COLO668 (cell line): Measurements from ENCODE around the gene ARHGAP22.

ENCODE experiments used
- DNase-seq: peaks from one replicate; lab custom pipeline; 2025; ENCODE audit not compliant: unreplicated experiment; lab: John Stamatoyannopoulos, UW

The ARHGAP22 gene

GRCh38 chr10:48633381-48634197 is 28.7 kb upstream of the ARHGAP22 start:
- DNase-seq, result no peak

GRCh38 chr10:48632166-48632565 is 27.3 kb upstream of the ARHGAP22 start:
- no peak for DNase-seq

DNA sequence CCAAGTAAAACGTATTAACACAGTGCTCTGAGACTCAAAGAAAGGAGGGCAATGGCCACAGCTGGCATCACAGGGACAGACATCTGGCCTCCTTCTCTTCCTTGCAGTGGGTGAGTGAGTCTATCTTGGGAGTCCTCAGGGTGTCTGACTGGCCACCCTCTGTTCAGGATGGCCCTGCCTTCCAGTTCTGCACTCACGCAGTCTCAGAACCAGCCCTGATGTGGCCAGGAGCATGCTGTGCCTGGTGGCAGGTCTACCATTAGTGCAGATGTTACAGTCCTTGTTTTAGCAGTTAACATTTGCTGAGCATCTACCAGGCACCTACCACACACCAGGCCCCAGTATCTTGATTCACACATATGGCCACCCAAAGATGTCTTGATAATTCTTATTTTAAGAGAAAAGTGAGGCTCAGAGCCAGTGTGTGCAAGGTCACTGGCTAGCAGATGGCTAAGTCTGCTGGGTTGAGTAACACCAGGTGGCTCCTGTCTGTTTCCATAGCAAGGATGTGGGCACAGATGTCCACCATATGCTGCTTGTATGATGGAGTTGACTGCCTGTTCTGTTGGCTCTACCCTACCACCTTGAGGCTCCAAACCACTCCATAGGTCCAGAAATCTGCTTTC is 23.2 kb upstream of the ARHGAP22 start:
- DNase-seq, result no peak

- no peak for DNase-seq
Measured at GRCh38 chr10:48626986-48627731, 22.3 kb upstream of the ARHGAP22 start.

DNA sequence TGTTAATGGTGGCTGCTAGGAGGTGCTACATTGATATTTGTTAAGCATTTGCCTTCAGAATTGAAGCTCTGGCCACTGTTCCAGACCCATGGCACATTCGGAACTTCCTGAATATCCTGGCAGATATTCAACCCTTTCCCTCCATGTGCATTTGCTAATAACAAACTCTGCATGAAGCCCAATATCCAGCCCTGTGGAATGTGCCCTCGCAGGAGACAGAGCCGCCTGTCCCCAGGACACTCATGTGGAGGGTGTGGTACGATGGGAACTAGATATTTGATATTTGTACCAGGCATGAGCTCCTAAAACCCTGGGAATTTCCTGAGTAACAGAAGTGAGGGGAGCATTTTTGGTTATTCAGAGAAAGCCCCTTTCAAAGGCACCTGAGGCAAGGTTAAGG is 21.6 kb upstream of the ARHGAP22 start:
- no peak for DNase-seq

GRCh38 chr10:48625826-48626134 is 20.9 kb upstream of the ARHGAP22 start:
- no peak for DNase-seq

DNA sequence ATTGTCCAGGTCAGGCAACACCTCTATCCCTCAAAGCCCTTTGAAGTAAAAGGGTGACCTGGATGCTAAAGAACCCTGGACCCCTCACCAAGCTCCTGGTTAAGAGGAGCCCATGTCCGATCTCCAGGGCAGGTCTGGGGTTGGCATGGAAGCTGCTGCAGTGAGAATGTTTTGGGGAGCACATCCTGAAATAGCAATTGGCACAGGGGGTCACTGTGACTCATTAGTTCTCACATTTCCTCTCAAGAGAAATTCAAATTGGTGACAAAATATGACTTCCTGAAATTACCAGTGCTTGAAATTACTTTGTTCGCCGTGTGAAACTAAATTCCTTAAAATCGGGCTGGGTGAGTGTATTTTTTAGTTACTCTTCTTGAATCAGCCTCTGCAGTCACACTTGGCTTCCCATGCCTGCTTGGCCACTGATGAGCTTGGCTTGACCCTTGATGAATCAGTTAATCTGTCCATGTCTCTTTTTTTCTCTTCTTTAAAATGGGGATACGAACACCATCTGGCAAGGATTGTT is 18.8 kb upstream of the ARHGAP22 start:
- no peak for DNase-seq

DNA sequence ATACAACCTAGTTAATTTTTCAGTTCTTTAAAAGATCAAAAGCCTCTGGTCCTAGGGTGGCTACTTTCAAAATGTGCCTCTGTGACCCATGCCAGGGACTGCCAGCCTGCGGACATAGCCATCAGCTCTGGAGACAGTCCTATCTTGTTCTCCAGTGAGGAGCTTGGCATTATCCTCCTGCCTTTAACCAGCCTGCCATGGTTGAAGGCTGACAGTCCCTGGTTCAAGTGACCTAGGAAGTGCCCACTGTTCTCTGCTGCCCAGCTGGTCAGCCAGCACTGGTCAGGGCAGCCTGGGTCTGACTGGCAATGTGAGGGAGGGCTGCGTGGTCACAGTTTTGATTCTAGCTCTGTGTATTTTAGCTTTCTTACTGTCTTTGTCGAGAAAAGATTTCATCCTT is 18.1 kb upstream of the ARHGAP22 start:
- DNase-seq, result no peak

DNA sequence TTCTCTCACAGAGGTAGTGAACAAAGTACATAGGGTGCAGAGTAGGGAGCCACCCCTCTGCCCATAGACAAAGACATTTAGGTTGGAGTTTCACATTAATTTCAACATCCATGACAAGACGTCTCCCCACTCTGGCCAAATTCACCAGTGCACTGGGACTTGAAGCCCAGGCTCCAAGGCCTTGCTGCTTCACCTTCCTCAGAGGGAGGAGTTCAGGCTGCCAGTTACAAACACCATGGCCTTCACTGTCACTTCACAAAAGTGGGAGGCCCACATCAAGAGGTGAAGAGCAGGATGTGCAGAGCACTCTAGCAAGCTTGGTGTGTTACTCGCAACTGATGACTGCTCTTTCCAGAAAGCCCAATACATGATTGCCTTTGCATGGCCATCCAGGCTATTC is 15.8 kb upstream of the ARHGAP22 start:
- no peak for DNase-seq

DNA sequence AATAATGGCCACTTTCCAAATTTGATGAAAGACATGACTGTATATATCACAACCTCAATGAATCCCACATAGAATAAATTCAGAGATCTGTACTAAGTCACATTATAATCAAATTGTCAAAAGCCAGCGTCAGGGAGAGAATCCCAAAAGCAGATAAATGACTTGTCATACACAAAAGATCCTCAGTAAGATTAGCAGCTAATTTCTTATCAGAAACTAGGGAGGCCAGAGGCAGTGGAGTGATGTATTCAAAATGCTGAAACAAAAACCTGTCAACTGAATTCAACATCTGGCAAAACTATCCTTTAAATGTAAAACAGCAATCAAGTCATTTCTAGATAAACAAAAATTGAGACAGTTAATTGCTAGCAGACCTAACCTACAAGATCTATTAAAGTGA is 11.6 kb upstream of the ARHGAP22 start:
- no peak for DNase-seq

- DNase-seq, result no peak
Measured at GRCh38 chr10:48614481-48615390, 9.9 kb upstream of the ARHGAP22 start.

DNA sequence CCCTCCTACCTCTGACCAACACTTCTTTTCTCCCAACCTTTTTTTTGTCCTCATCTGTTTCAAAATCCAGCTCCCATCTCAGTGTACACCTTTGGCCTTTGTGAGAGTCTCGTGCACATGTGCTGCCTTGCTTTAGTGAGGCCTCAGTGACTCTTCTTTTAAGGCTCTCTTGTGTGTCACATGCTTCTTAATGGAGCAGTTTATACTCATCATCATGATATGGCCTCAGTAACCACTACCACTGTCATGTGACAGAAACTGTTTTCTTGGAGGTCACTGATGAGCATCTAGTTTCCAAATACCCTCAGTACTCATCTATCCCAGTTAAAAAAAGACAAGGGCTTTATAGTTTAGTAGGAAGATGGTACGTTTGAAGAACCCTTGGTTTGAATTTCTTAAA is 8.1 kb upstream of the ARHGAP22 start:
- DNase-seq, result no peak

- peak; percentile 3 for DNase-seq
Measured at GRCh38 chr10:48612236-48612943, 7.5 kb upstream of the ARHGAP22 start.

DNA sequence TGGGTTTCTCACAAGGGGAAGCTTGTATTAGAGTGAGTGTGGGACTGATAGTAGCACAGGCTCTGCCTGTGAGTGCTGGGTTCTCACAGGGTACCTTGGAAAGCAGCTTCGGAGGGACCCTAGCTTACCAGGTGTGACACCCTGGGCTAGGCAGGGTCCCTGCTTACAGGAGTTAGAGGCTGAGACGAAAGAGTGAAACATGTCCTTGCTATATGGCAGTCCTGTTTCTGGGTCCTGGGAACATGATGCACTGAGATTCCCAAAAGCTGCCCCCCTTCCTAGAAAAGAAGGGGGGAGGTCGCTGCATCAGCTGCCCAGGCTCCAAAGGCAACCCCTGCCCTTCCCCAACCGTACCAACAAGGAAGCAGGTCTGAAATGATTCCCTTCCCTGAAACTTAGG is 6.3 kb upstream of the ARHGAP22 start:
- no peak for DNase-seq

- DNase-seq, result no peak
Measured at GRCh38 chr10:48610585-48611093, 5.8 kb upstream of the ARHGAP22 start.

GRCh38 chr10:48609899-48610584 is 5.2 kb upstream of the ARHGAP22 start:
- no peak for DNase-seq

GRCh38 chr10:48609441-48609840 is 4.6 kb upstream of the ARHGAP22 start:
- no peak for DNase-seq

- no peak for DNase-seq
Measured at GRCh38 chr10:48608976-48609375, 4.1 kb upstream of the ARHGAP22 start.

- peak; percentile 25 for DNase-seq
Measured at GRCh38 chr10:48608279-48608681, 3.4 kb upstream of the ARHGAP22 start.
